ENCODE measurements around the gene PCBD2. TPM values are rescaled to one million over a fixed set of nuclear protein-coding genes. Genes with fewer than 3 reads are reported as not detected.

PCBD2 gene
- total and polyA plus RNA-seq, 2 of the 8 experiments (the other 6 are each of a cell fraction or from before 2014, with no cell fraction given): 4.8 to 10.3 TPM

DNA sequence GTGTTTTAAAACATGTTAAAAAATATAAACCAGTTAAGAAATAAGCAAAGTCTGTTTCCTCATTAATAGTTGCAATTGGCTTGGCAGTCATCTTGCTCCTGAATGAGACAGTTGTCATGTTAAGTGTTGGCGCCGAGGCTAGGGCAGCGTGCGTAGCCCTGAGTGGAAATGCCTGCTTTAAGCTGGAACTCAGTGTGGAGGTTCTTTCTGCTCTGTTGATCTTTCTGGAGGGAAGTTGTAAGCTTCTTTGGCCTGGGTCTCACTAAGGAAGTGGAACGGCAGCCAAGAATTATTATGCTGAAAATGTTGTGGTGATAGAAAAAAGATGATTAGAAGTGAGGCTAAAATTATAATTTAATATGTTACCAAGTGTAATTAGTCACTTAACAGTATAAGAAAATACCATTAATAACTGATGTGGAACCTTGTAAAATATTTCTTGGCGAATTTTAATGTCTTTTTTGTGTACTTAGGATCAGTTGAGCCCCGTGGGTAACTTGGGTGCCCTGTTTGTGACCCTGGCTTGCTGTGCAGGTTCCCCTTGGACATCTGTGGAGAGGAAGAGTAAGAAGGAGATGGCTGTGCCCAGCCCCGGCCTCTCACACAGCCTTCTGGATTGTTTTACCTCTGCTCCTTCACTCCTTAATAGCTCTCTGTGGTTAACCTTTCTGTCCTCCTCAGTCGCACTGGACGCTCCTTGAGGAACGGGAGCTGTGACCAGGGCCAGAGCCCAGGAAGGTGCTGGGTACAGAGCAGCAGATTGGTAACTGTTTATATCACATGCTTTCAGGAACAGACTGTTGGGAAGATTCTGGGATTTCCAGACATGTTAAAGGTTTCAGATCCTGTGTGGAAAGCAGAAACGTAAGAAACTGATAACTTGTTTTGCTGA lies 31.0 kb downstream of the PCBD2 start:
- H3K23ac ChIP-seq (ENCODE audit: insufficient read length): no peak overlapping the region
- ChIA-PET CTCF (ENCODE audit: partially characterized antibody) (interaction anchor here (0.8 to 1.9 kb wide), 5 partner anchors 12 to 255 kb away, joined by 3 to 6 read pairs (median 4); no protein-coding TSS in a partner anchor), POLR2A (ENCODE audit: partially characterized antibody) (no interaction called here)
- H2BK120ac ChIP-seq (replicated peaks; ENCODE audit: low read depth, low read length): no peak overlapping the region
- peaks cover 0 to 4% (median 2%) of the 10 kb centered on the region in 4 experiments; a peak in 2 of 8 replicates for H3K36me3 ChIP-seq (ENCODE audit: control insufficient read depth in 2 of 4, insufficient read depth in 4 of 4, low read length in 3 of 4)
- whole genome bisulfite sequencing, 2 experiments (ENCODE audit: extremely low coverage in 1 of 2, insufficient coverage in 1 of 2, insufficient read length in 1 of 2, insufficient replicate concordance in 2 of 2, low coverage in 1 of 2, low lambda C conversion rate in 2 of 2, missing lambda C conversion rate in 1 of 2): 94% methylated on average over 12 of the region's 12 CpGs; no CpG with 5 or more reads in 1 of the 2 experiments
- H3K9ac ChIP-seq (replicated peaks in 1 of 4; ENCODE audit: extremely low read depth in 1 of 4, low read depth in 3 of 4, low read length in 3 of 4): no peak overlapping the region
- no peak overlapping the region for H2BK12ac ChIP-seq (ENCODE audit: low read depth, low read length)
- no peaks in the 10 kb centered on the region for H3K9me3 ChIP-seq (ENCODE audit: insufficient read depth in 2 of 2, low read depth in 1 of 2, low read length in 1 of 2)
- no peak overlapping the region for H2BK5ac ChIP-seq (ENCODE audit: low read depth, low read length)
- H3K4me3 ChIP-seq (ENCODE audit: extremely low read depth in 1 of 4, insufficient read depth in 2 of 4, low read depth in 3 of 4, low read length in 4 of 4): no peak overlapping the region
- DNase-seq (ENCODE audit: low read depth in 1 of 2, low spot score in 2 of 2) (no peak), FAIRE-seq (no peak)
- no peak overlapping the region for H2BK20ac ChIP-seq (ENCODE audit: low read length)
- H3K4me1 ChIP-seq (replicated peaks in 1 of 4; ENCODE audit: control insufficient read depth in 3 of 4, insufficient read depth in 4 of 4, low read length in 3 of 4): no peaks in the 10 kb centered on the region
- no peak overlapping the region for H3K4me2 ChIP-seq (ENCODE audit: insufficient read depth in 1 of 2, low read depth in 2 of 2, low read length in 2 of 2)
- H3K23me2 ChIP-seq (ENCODE audit: low read depth, low read length): no peaks in the 10 kb centered on the region
- no peak overlapping the region for H3K14ac ChIP-seq (ENCODE audit: insufficient read length)
- H4K20me1 ChIP-seq (replicated peaks in 1 of 2; ENCODE audit: control insufficient read depth in 1 of 2, insufficient read depth in 2 of 2, low read length in 2 of 2): no peaks in the 10 kb centered on the region
- no peak overlapping the region for H2BK15ac ChIP-seq (ENCODE audit: low read length)
- no peak overlapping the region for H2AK5ac ChIP-seq (ENCODE audit: low read depth, low read length)
- no peak overlapping the region for H2AFZ ChIP-seq (ENCODE audit: low read length)
- no peak overlapping the region for H3K56ac ChIP-seq (replicated peaks; ENCODE audit: insufficient read length, low read depth, low read length)
- no peak overlapping the region for H4K8ac ChIP-seq (ENCODE audit: extremely low read depth, insufficient read depth, low read length)
- H3K18ac ChIP-seq (ENCODE audit: extremely low read depth, low read length): no peak overlapping the region
- no peak overlapping the region for H4K91ac ChIP-seq (replicated peaks; ENCODE audit: insufficient read length, low read length)
- H3K79me1 ChIP-seq (ENCODE audit: low read depth, low read length): no peaks in the 10 kb centered on the region
- H3K4ac ChIP-seq (replicated peaks; ENCODE audit: insufficient read length, low read depth, low read length): no peak overlapping the region
- TF ChIP-seq FOSL1 (IDR thresholded peaks at IDR 0.05; ENCODE audit: insufficient read depth, low read depth, low read length) (no peak), SIRT6 (IDR thresholded peaks at IDR 0.05; ENCODE audit: low read length) (no peak)
- H3K79me2 ChIP-seq (ENCODE audit: control insufficient read depth in 1 of 2, insufficient read depth in 2 of 2, low read length in 2 of 2): no peaks in the 10 kb centered on the region
- H4K5ac ChIP-seq (ENCODE audit: insufficient read length, low read depth, low read length): no peak overlapping the region
- no peak overlapping the region for H3K27ac ChIP-seq (ENCODE audit: low read depth, low read length)
- no peaks in the 10 kb centered on the region for H3K27me3 ChIP-seq (replicated peaks in 1 of 4; ENCODE audit: control insufficient read depth in 3 of 4, extremely low read depth in 1 of 4, insufficient read depth in 3 of 4, low read length in 3 of 4)
